ENCODE results near the gene PSME1.

The PSME1 gene

DNA sequence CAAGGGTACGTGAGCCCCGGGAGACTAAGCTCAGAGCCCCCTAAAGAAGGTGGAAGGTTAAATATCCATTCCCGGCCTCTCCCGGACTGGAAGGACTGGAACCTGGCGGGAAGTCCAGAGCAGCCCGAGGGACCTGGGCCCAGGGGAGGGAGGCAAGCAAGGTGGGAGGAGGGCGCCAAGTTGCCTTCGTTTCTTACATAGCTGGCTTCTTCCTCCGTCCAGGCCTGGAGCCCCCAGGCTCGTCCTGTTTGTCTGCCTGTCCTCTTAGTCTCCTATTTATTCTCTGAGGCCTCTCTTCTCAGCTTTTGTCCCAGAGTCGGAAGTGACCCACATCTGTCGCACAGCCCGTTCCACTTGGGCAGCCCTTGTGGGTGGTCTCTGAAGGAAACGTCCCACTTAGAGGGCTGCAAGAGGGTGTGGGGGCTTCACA, 41.1 kb upstream of the PSME1 start:
- Histone ChIP-seq H3K27ac (peak overlapping the region; percentile 57), H3K27me3 (ENCODE audit: insufficient read depth, low read depth) (no peaks in the 10 kb centered on the region), H3K36me3 (ENCODE audit: insufficient read depth) (no peaks in the 10 kb centered on the region), H2AFZ (ENCODE audit: low read depth) (peak overlapping the region; percentile 71), H3K9ac (peak overlapping the region; percentile 78), H3K79me2 (ENCODE audit: insufficient read depth, low read depth) (peaks cover 8% of the 10 kb centered on the region; the same call in 1 of the 2 replicates), H3K4me2 (peak overlapping the region; percentile 82), H4K20me1 (ENCODE audit: insufficient read depth) (no peaks in the 10 kb centered on the region), H3K4me1 (ENCODE audit: low read depth, poor library complexity, severe bottlenecking) (peaks cover 15% of the 10 kb centered on the region), H3K4me3 (IDR thresholded peaks at IDR 0.05; ENCODE audit: insufficient read depth, low read depth, low read length) (no peak overlapping the region)
- TF ChIP-seq, protein P1, sequence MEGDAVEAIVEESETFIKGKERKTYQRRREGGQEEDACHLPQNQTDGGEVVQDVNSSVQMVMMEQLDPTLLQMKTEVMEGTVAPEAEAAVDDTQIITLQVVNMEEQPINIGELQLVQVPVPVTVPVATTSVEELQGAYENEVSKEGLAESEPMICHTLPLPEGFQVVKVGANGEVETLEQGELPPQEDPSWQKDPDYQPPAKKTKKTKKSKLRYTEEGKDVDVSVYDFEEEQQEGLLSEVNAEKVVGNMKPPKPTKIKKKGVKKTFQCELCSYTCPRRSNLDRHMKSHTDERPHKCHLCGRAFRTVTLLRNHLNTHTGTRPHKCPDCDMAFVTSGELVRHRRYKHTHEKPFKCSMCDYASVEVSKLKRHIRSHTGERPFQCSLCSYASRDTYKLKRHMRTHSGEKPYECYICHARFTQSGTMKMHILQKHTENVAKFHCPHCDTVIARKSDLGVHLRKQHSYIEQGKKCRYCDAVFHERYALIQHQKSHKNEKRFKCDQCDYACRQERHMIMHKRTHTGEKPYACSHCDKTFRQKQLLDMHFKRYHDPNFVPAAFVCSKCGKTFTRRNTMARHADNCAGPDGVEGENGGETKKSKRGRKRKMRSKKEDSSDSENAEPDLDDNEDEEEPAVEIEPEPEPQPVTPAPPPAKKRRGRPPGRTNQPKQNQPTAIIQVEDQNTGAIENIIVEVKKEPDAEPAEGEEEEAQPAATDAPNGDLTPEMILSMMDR (conservative IDR thresholded peaks at IDR 0.05; ENCODE audit: low read depth, low read length), result no peak

DNA sequence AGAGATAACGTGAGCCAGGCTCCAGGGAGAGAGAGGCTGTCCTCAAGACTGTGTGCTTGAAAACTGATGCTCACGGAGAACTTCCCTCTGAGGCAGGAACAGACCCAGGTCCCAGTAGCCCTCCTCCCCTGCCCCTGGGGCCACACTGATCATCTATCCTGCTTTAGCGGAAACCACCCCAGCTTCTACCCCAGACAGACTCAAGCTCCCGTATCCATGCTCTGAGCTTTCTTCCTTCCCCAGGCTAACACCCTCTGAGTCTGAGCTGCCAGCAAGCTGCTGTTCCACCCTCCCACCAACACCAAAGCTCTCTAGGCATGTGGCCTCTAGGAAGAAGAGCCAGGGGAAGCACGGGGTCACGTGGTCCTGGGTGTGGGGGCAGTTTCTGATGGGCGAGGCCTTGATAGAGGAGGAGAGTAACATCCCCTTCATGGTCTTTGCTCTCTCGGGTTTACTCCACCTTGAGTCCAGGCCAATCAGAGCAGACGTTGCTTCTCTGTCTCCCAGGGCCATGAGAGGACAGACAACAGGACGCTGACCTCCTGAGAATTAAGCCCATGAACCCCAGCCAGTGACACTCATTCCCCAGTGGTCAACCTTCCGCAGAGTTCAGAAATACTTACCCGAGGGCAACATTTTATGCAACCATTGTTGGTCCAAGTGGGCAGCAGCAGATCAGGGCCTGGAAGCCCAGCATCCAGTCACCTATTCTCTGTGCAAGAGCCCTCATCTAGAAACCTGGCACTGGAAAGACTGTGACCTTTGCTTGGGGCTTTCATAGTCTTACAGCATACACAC, 40.5 kb upstream of the PSME1 start:
- peaks cover 9% of the 10 kb centered on the region for H3K4me1 ChIP-seq (ENCODE audit: low read depth, poor library complexity, severe bottlenecking)
- H3K4me3 ChIP-seq (IDR thresholded peaks at IDR 0.05; ENCODE audit: insufficient read depth, low read depth, low read length), result no peak overlapping the region
- H3K27me3 ChIP-seq (ENCODE audit: insufficient read depth, low read depth), result no peaks in the 10 kb centered on the region
- H3K79me2 ChIP-seq (ENCODE audit: insufficient read depth, low read depth), result peaks cover 8% of the 10 kb centered on the region; the same call in 1 of the 2 replicates
- no peaks in the 10 kb centered on the region for H4K20me1 ChIP-seq (ENCODE audit: insufficient read depth)
- H3K27ac ChIP-seq, result peak overlapping the region; percentile 57; the same call in 1 of the 2 replicates
- H3K36me3 ChIP-seq (ENCODE audit: insufficient read depth), result no peaks in the 10 kb centered on the region
- TF ChIP-seq, protein P1 (conservative IDR thresholded peaks at IDR 0.05; ENCODE audit: low read depth, low read length), result no peak
- peak overlapping the region; percentile 78; the same call in 1 of the 2 replicates for H3K9ac ChIP-seq
- peak overlapping the region; percentile 82 for H3K4me2 ChIP-seq
- peak overlapping the region; percentile 71; the same call in 1 of the 2 replicates for H2AFZ ChIP-seq (ENCODE audit: low read depth)

DNA sequence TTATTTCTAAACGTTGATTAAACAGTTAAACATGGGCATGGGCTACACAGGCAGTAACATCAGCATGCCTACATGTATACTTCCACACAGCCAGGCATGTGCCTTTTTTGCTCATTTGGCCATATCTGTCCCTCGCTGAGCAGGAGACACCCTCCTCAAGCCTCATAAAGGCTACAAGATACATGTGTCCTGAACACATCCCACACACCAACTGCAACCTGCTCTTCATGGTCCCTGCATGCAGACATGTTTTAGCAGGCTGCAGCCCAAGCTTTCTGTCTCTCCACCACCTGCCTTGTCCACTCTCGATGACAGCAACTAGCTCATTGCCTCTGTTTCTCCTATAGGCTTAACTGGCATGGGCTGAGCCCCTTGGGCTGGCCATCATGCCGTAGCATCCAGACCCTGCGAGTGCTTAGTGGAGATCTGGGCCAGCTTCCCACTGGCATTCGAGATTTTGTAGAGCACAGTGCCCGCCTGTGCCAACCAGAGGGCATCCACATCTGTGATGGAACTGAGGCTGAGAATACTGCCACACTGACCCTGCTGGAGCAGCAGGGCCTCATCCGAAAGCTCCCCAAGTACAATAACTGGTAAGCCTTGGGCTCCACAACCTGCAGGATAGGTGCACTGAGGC, 39.3 kb upstream of the PSME1 start:
- no peak overlapping the region for H2AFZ ChIP-seq (ENCODE audit: low read depth)
- peaks cover 8% of the 10 kb centered on the region; the same call in 1 of the 2 replicates for H3K79me2 ChIP-seq (ENCODE audit: insufficient read depth, low read depth)
- no peaks in the 10 kb centered on the region for H3K27me3 ChIP-seq (ENCODE audit: insufficient read depth, low read depth)
- no peaks in the 10 kb centered on the region for H3K36me3 ChIP-seq (ENCODE audit: insufficient read depth)
- no peak overlapping the region for H3K4me3 ChIP-seq (IDR thresholded peaks at IDR 0.05; ENCODE audit: insufficient read depth, low read depth, low read length)
- H3K9ac ChIP-seq, result no peak overlapping the region
- H3K4me2 ChIP-seq, result no peak overlapping the region
- H4K20me1 ChIP-seq (ENCODE audit: insufficient read depth), result no peaks in the 10 kb centered on the region
- no peak overlapping the region for H3K27ac ChIP-seq
- peaks cover 9% of the 10 kb centered on the region for H3K4me1 ChIP-seq (ENCODE audit: low read depth, poor library complexity, severe bottlenecking)
- TF ChIP-seq, protein P1 (conservative IDR thresholded peaks at IDR 0.05; ENCODE audit: low read depth, low read length), result no peak

DNA sequence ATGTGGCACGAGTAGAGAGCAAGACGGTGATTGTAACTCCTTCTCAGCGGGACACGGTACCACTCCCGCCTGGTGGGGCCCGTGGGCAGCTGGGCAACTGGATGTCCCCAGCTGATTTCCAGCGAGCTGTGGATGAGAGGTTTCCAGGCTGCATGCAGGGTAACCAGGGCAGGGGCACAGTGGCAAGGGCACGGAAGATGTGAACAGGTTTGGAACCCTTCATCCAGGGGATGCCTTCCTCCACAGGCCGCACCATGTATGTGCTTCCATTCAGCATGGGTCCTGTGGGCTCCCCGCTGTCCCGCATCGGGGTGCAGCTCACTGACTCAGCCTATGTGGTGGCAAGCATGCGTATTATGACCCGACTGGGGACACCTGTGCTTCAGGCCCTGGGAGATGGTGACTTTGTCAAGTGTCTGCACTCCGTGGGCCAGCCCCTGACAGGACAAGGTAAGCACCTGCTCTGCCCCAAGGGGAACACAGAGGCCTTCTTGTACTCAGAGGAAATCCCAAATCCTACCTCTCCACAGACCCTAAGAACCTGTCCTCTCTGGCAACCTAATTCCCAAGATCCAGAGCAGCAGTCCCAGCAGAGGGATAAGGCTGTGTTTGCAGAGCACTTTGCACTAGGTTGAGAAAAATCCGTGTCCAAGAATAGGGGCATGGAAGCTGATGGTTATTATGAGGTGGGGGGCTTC, 37.6 kb upstream of the PSME1 start:
- Histone ChIP-seq H3K9ac (no peak overlapping the region), H3K36me3 (ENCODE audit: insufficient read depth) (no peaks in the 10 kb centered on the region)

More for the DNA sequence above, 37.6 kb upstream of the PSME1 start:
- no peak overlapping the region for H3K27ac ChIP-seq
- peaks cover 9% of the 10 kb centered on the region for H3K4me1 ChIP-seq (ENCODE audit: low read depth, poor library complexity, severe bottlenecking)
- H4K20me1 ChIP-seq (ENCODE audit: insufficient read depth), result no peaks in the 10 kb centered on the region
- TF ChIP-seq, protein P1 (conservative IDR thresholded peaks at IDR 0.05; ENCODE audit: low read depth, low read length), result no peak
- peaks cover 8% of the 10 kb centered on the region; the same call in 1 of the 2 replicates for H3K79me2 ChIP-seq (ENCODE audit: insufficient read depth, low read depth)
- H3K27me3 ChIP-seq (ENCODE audit: insufficient read depth, low read depth), result no peaks in the 10 kb centered on the region
- H3K4me2 ChIP-seq, result no peak overlapping the region
- no peak overlapping the region for H2AFZ ChIP-seq (ENCODE audit: low read depth)
- no peak overlapping the region for H3K4me3 ChIP-seq (IDR thresholded peaks at IDR 0.05; ENCODE audit: insufficient read depth, low read depth, low read length)
